GM21576 (cell line): ENCODE data around the gene TAAR1.

Source experiments
- ATAC-seq: cut with Tn5 transposase; IDR thresholded peaks from one replicate; pipeline ENCODE4 v1.9.1; 2021; ENCODE audit warnings: mild to moderate bottlenecking, moderate library complexity; ENCODE audit not compliant: unreplicated experiment

TAAR1 gene

DNA sequence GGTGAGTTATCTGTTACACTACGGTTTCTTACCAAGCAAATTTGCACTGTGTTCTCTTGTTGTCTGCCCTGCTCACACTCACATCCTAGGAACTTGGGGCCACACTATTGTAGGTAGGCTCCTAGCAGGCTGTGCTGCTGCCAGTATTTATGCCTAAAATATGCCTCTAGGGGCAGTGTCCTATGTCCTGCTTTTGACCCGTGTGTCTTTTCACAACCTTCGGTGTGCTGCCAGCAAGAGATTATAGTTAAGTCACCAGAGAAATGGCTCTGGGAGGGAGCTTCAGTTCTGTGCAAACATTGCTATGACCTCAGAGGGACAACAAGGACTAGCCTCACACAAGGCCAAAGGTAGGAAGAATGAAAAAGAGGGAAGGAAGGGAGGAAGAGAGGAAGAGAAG is 60.5 kb downstream of the TAAR1 start:
- peak; percentile 72 for ATAC-seq

DNA sequence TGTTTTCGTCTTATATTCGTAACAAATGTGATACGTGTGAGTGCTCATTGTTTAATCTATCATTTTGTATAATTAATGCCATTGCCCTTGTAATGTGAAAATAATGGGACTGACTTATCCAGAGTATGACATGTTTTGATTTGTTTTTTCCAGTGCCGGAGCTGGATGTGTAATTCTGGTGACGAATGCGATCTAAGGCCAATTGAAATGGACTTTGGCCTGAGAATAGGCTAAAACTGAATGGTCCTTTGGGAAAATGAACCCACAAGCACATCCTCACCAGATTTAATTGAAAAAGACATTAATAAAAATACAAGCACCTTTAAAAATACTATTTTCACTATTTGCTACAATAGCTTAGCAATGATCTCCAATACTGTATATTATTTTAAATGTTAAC is 62.8 kb downstream of the TAAR1 start:
- ATAC-seq = no peak
